ENCODE results near the gene ITGAL. TPM values are rescaled to one million over a fixed set of nuclear protein-coding genes. Genes with fewer than 3 reads are reported as not detected.

Gene ITGAL
- 100 to 1,000 TPM; 458 to 471 TPM for total RNA-seq

- ATAC-seq (peak; percentile 85), DNase-seq (peak; percentile 92)
- Mint-ChIP-seq H3K27ac (peak within 1 kb of the TSS; percentile 96), H3K27me3 (ENCODE audit: low read depth) (no peaks in the 10 kb centered on the region), H3K4me3 (peak within 1 kb of the TSS; percentile 98), H3K9me3 (ENCODE audit: insufficient read depth) (no peaks in the 10 kb centered on the region), H3K36me3 (ENCODE audit: low read depth) (peaks cover 45% of the 10 kb centered on the region), H3K4me1 (ENCODE audit: low read depth) (peaks cover 61% of the 10 kb centered on the region)
- POLR2A ChIA-PET = interaction anchor here (0.5 to 7.7 kb wide), 14 partner anchors 8 to 86 kb away, joined by 3 to 206 read pairs (median 6); partner anchors contain the start of genes DCTPP1, SEPHS2 and ZNF747
- CTCF ChIA-PET = interaction anchor here (0.7 to 10.5 kb wide), 8 partner anchors 12 to 55 kb away, joined by 3 to 139 read pairs (median 4); partner anchors contain the start of genes DCTPP1 and SEPHS2
These were observed at the start of gene ITGAL for GRCh38 chr16:30472328-30472942. Gene ITGAL (plus strand): TSS chr16:30472742. CDS start chr16:30472838, 96 bp downstream.

- ChIA-PET POLR2A (interaction anchor here (2.9 kb wide), 1 partner anchor 44 kb away, joined by 27 read pairs; the partner anchor contains the start of gene ITGAL), CTCF (interaction anchor here (1.5 kb wide), 1 partner anchor 19 kb away, joined by 4 read pairs; no protein-coding TSS in a partner anchor)
- Mint-ChIP-seq H3K4me1 (ENCODE audit: low read depth) (peaks cover 34% of the 10 kb centered on the region), H3K27ac (peak overlapping the region; percentile 22), H3K36me3 (ENCODE audit: low read depth) (peaks cover 44% of the 10 kb centered on the region), H3K27me3 (ENCODE audit: low read depth) (no peaks in the 10 kb centered on the region), H3K9me3 (ENCODE audit: insufficient read depth) (no peaks in the 10 kb centered on the region), H3K4me3 (no peak overlapping the region)
- ATAC-seq = no peak
- no peak for DNase-seq
These were observed 44.5 kb upstream of the ITGAL start for GRCh38 chr16:30428055-30428454.

DNA sequence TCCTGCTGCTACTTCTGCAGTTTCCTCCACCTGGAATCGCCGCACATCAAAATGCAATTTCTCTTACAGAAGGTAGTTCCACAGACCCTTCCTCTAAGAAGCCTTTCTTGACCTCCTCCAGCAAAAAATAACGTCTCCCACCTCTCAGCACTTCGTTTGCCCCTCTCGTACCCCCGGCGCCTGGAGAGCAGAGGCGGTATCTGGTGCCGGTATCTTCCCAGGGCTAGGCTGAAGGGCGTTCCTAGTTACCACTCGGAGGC is 43.2 kb upstream of the ITGAL start:
- DNase-seq (no peak), ATAC-seq (no peak)
- ChIA-PET POLR2A (interaction anchor here (0.7 to 2.9 kb wide), 21 partner anchors 10 to 186 kb away, joined by 3 to 27 read pairs (median 4); partner anchors contain the start of genes ITGAL, SEPHS2, ZNF747 and ZNF764), CTCF (interaction anchor here (0.6 to 2.4 kb wide), 67 partner anchors 10 to 337 kb away, joined by 3 to 80 read pairs (median 7); partner anchors contain the start of genes FBRS, ITGAL, PHKG2 and PRR14)
- Mint-ChIP-seq H3K4me1 (ENCODE audit: low read depth) (peaks cover 39% of the 10 kb centered on the region), H3K9me3 (ENCODE audit: insufficient read depth) (no peaks in the 10 kb centered on the region), H3K4me3 (no peak overlapping the region), H3K27me3 (ENCODE audit: low read depth) (no peaks in the 10 kb centered on the region), H3K36me3 (ENCODE audit: low read depth) (peaks cover 33% of the 10 kb centered on the region), H3K27ac (no peak overlapping the region)

- H3K4me1 Mint-ChIP-seq (ENCODE audit: low read depth) = peaks cover 40% of the 10 kb centered on the region
- no peak within 1 kb of the TSS for H3K4me3 Mint-ChIP-seq
- peak; percentile 99 for ATAC-seq
These were observed 42.7 kb upstream of the ITGAL start, which contains the start of gene DCTPP1 for GRCh38 chr16:30429678-30430427. Gene DCTPP1 (minus strand): TSS chr16:30430030. CDS start chr16:30429980, 50 bp downstream.

GRCh38 chr16:30430428-30430970 is 42.0 kb upstream of the ITGAL start:
- POLR2A ChIA-PET = interaction anchor here (0.6 to 2.9 kb wide), 19 partner anchors 9 to 204 kb away, joined by 3 to 27 read pairs (median 5); partner anchors contain the start of genes ITGAL, SEPHS2, ZNF747 and ZNF764
- CTCF ChIA-PET = interaction anchor here (0.9 to 2.4 kb wide), 46 partner anchors 11 to 338 kb away, joined by 3 to 80 read pairs (median 10); partner anchors contain the start of genes FBRS, ITGAL, PHKG2 and SEPHS2
- no peak overlapping the region for H3K27ac Mint-ChIP-seq
- H3K36me3 Mint-ChIP-seq (ENCODE audit: low read depth) = peaks cover 27% of the 10 kb centered on the region
- DNase-seq (no peak), ATAC-seq (peak; percentile 13)
- H3K9me3 Mint-ChIP-seq (ENCODE audit: insufficient read depth) = no peaks in the 10 kb centered on the region
- peaks cover 43% of the 10 kb centered on the region for H3K4me1 Mint-ChIP-seq (ENCODE audit: low read depth)
- no peaks in the 10 kb centered on the region for H3K27me3 Mint-ChIP-seq (ENCODE audit: low read depth)
- H3K4me3 Mint-ChIP-seq = no peak overlapping the region

More at GRCh38 chr16:30429678-30430427, 42.7 kb upstream of the ITGAL start, which contains the start of gene DCTPP1:
- no peak within 1 kb of the TSS for H3K27ac Mint-ChIP-seq
- no peaks in the 10 kb centered on the region for H3K9me3 Mint-ChIP-seq (ENCODE audit: insufficient read depth)
- ChIA-PET POLR2A (interaction anchor here (0.7 to 2.9 kb wide), 21 partner anchors 10 to 185 kb away, joined by 3 to 27 read pairs (median 4); partner anchors contain the start of genes ITGAL, SEPHS2, ZNF747 and ZNF764), CTCF (interaction anchor here (0.6 to 2.4 kb wide), 66 partner anchors 9 to 338 kb away, joined by 3 to 80 read pairs (median 7); partner anchors contain the start of genes FBRS, ITGAL, PHKG2 and PRR14)
- H3K27me3 Mint-ChIP-seq (ENCODE audit: low read depth) = no peaks in the 10 kb centered on the region
- peak; percentile 99 for DNase-seq
- peaks cover 29% of the 10 kb centered on the region for H3K36me3 Mint-ChIP-seq (ENCODE audit: low read depth)

GRCh38 chr16:30434852-30435251 is 37.7 kb upstream of the ITGAL start:
- H3K36me3 Mint-ChIP-seq (ENCODE audit: low read depth) = no peaks in the 10 kb centered on the region
- H3K4me3 Mint-ChIP-seq = no peak overlapping the region
- DNase-seq (no peak), ATAC-seq (no peak)
- no peaks in the 10 kb centered on the region for H3K27me3 Mint-ChIP-seq (ENCODE audit: low read depth)
- H3K4me1 Mint-ChIP-seq (ENCODE audit: low read depth) = peaks cover 21% of the 10 kb centered on the region
- ChIA-PET POLR2A (interaction anchor here (0.9 to 1.6 kb wide), 4 partner anchors 10 to 215 kb away, joined by 3 to 6 read pairs (median 3); no protein-coding TSS in a partner anchor), CTCF (interaction anchor here (0.6 to 0.8 kb wide), 2 partner anchors 13 to 101 kb away, joined by 3 read pairs; no protein-coding TSS in a partner anchor)
- H3K9me3 Mint-ChIP-seq (ENCODE audit: insufficient read depth) = no peaks in the 10 kb centered on the region
- peak overlapping the region; percentile 14 for H3K27ac Mint-ChIP-seq

- peaks cover 20% of the 10 kb centered on the region for H3K4me1 Mint-ChIP-seq (ENCODE audit: low read depth)
- H3K9me3 Mint-ChIP-seq (ENCODE audit: insufficient read depth) = no peaks in the 10 kb centered on the region
- no peak overlapping the region for H3K4me3 Mint-ChIP-seq
- ATAC-seq (no peak), DNase-seq (no peak)
- ChIA-PET CTCF (interaction anchor here (1.2 to 2.8 kb wide), 4 partner anchors 8 to 191 kb away, joined by 3 to 10 read pairs (median 6); partner anchors contain the start of gene DCTPP1), POLR2A (interaction anchor here (0.6 kb wide), 1 partner anchor 44 kb away, joined by 3 read pairs; no protein-coding TSS in a partner anchor)
- H3K27me3 Mint-ChIP-seq (ENCODE audit: low read depth) = no peaks in the 10 kb centered on the region
- H3K27ac Mint-ChIP-seq = no peak overlapping the region
- peaks cover 4% of the 10 kb centered on the region for H3K36me3 Mint-ChIP-seq (ENCODE audit: low read depth)
These were observed 35.0 kb upstream of the ITGAL start for GRCh38 chr16:30437511-30438046.

- DNase-seq = no peak
- ChIA-PET POLR2A (no interaction called here), CTCF (interaction anchor here (1.0 to 2.6 kb wide), 3 partner anchors 9 to 190 kb away, joined by 3 to 7 read pairs (median 5); partner anchors contain the start of gene DCTPP1)
- ATAC-seq = no peak
- no peak overlapping the region for H3K27ac Mint-ChIP-seq
- peaks cover 13% of the 10 kb centered on the region for H3K36me3 Mint-ChIP-seq (ENCODE audit: low read depth)
- no peaks in the 10 kb centered on the region for H3K9me3 Mint-ChIP-seq (ENCODE audit: insufficient read depth)
- no peak overlapping the region for H3K4me3 Mint-ChIP-seq
- H3K4me1 Mint-ChIP-seq (ENCODE audit: low read depth) = peaks cover 27% of the 10 kb centered on the region
- H3K27me3 Mint-ChIP-seq (ENCODE audit: low read depth) = no peaks in the 10 kb centered on the region
These were observed 33.7 kb upstream of the ITGAL start for GRCh38 chr16:30438835-30439234.

GRCh38 chr16:30439720-30440348 is 32.7 kb upstream of the ITGAL start:
- Mint-ChIP-seq H3K4me1 (ENCODE audit: low read depth) (peaks cover 27% of the 10 kb centered on the region), H3K4me3 (no peak overlapping the region), H3K27ac (no peak overlapping the region), H3K36me3 (ENCODE audit: low read depth) (peaks cover 23% of the 10 kb centered on the region), H3K27me3 (ENCODE audit: low read depth) (no peaks in the 10 kb centered on the region), H3K9me3 (ENCODE audit: insufficient read depth) (no peaks in the 10 kb centered on the region)
- ChIA-PET CTCF (interaction anchor here (1.3 to 2.6 kb wide), 2 partner anchors 9 to 10 kb away, joined by 6 to 7 read pairs; partner anchors contain the start of gene DCTPP1), POLR2A (interaction anchor here (0.9 kb wide), 1 partner anchor 10 kb away, joined by 5 read pairs; the partner anchor contains the start of gene DCTPP1)
- ATAC-seq (no peak), DNase-seq (no peak)

DNA sequence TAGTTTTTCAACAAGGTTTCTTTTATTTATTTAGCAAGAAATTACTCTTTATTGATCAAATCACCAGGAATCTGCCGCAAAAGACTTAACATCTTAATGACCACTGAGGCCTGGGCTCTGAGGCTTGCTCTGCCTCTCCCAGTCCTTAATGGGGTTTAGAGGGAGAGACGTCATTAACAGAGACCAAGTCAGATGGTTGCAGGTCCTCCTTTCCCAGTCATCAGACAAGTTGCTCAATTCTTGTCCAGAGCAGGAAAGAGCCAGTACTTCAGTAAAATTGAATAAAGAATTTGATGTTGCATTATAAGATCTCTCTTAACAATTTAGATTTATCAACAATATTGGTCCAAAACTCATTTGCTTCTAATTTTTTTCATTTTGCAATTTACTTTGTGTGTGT is 28.9 kb upstream of the ITGAL start:
- Mint-ChIP-seq H3K4me1 (ENCODE audit: low read depth) (peaks cover 42% of the 10 kb centered on the region), H3K27me3 (ENCODE audit: low read depth) (no peaks in the 10 kb centered on the region), H3K27ac (no peak overlapping the region), H3K4me3 (peak overlapping the region; percentile 90), H3K36me3 (ENCODE audit: low read depth) (peaks cover 27% of the 10 kb centered on the region), H3K9me3 (ENCODE audit: insufficient read depth) (no peaks in the 10 kb centered on the region)
- DNase-seq (no peak), ATAC-seq (no peak)
- ChIA-PET CTCF (interaction anchor here (1.5 to 8.3 kb wide), 3 partner anchors 13 to 29 kb away, joined by 4 to 139 read pairs (median 21); partner anchors contain the start of genes DCTPP1 and ITGAL), POLR2A (interaction anchor here (1.7 to 3.8 kb wide), 3 partner anchors 13 to 45 kb away, joined by 5 to 18 read pairs (median 11); partner anchors contain the start of gene DCTPP1)
